Heart left ventricle (tissue), 13 donors: Measurements from ENCODE around the gene BLMH.

Source experiments
- POLR2A ChIP-seq, 2 donors: fragments of 450-650 bp; IDR thresholded peaks; one replicate each; pipeline ENCODE4 v1.6.1; 2017; ENCODE audit warnings: antibody characterized with exemption in 2 of 2, mild to moderate bottlenecking in 2 of 2, moderate library complexity in 2 of 2
- TF ChIP-seq, protein P1 (sequence below), 12 donors: fragments of 200-600 bp; sonication (generic) in 4 of 12; IDR thresholded peaks; one replicate each; pipeline versions ENCODE4 v1.5.0 to v1.8.0; 2018 to 2022; ENCODE audit warnings: antibody characterized with exemption in 12 of 12, mild to moderate bottlenecking in 5 of 12
- donor health status: ischemic (EF 13 %, LVEDD 7.1; RV severe dilation, severe dysfunction).
- donor health status: DM: no; HTN: yes; CAD: no.
- donor health status: DM: no; HTN: no; CAD: no.
- donor health status: ischemic (EF 25% LVEDD 6.9; RV normal size, moderate dysfunction).
- donor health status: ischemic (EF 25% LVEDD 5.7; RV mildly dilated, moderate dysfunction).
- donor health status: ischemic (EF 35%, LVEDD 5.7; RV mildly dilated, moderate dysfunction).
- donor health status: nonischemic (EF 11% LVEDD 7.7; RV severe dilation, severe dysfunction).
- donor health status: DM: yes; HTN: yes; CAD: no.
- donor health status: PGD.
- donor health status: ischemic (EF 29% LVEDD 5.4; RV normal size, mild dysfunction).
- donor health status: nonischemic (EF 23%, LVEDD 6.1; RV moderate dilation, normal function).

DNA sequence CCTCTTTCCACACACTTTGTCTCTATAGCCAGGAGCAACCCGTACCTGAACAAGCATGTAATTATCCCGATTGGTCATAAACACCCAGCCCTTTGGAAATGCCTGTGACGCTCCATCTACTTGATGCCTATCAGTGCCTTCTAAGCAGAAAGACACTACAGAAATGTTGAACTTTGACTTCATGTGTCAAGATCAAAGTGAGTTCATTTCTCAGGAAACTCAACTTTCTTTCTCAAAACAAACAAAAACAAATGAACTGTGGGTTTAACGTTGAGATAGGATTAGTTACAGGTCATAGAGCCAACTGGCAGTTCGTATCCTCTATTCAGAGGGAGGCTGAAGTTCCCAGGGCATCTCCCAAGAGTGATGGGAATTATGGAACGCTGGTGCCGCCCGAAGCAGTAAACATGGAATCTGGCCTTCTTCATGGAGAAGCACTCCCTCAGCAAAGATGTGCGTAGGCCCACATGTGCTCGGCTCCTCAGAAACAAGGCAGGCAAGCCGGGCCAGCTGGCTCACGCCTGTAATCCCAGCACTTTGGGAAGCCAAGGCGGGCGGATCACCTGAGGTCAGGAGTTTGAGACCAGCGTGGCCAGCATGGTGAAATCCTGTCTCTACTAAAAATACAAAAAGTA is 65.7 kb downstream of the BLMH start:
- TF ChIP-seq, protein P1, sequence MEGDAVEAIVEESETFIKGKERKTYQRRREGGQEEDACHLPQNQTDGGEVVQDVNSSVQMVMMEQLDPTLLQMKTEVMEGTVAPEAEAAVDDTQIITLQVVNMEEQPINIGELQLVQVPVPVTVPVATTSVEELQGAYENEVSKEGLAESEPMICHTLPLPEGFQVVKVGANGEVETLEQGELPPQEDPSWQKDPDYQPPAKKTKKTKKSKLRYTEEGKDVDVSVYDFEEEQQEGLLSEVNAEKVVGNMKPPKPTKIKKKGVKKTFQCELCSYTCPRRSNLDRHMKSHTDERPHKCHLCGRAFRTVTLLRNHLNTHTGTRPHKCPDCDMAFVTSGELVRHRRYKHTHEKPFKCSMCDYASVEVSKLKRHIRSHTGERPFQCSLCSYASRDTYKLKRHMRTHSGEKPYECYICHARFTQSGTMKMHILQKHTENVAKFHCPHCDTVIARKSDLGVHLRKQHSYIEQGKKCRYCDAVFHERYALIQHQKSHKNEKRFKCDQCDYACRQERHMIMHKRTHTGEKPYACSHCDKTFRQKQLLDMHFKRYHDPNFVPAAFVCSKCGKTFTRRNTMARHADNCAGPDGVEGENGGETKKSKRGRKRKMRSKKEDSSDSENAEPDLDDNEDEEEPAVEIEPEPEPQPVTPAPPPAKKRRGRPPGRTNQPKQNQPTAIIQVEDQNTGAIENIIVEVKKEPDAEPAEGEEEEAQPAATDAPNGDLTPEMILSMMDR (IDR thresholded peaks at IDR 0.05) = no peak
- no peak for TF ChIP-seq POLR2A (IDR thresholded peaks at IDR 0.05)
